ENCODE data around the gene CD52.

CD52 gene

DNA sequence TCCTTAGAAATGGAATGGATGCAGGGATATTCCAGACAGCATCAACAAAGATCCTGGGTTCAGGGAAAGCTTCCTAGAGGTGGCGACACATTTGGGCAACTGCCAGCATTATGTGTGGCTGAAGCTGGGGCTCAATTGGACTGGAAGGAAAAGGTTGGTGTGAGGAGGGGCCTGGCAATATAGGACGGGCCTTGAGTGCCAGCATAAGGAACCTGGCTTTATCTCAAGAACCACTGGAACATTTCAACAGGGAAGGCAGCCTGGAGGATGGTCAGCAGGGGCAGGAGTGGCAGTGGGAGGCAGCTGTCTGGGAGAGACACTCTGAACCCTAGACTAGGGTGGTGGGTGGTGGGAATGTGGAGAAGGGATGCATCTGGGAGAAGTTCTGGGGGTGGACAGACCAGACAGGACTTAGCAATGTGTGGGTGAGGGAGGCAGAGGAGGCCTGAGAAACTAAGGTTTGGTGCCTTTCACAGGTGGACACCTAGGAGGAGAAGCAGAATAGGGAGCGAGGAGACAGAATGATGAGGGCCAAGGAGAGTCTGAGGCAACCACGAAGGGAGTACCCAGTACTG lies 34.4 kb upstream of the CD52 start:
- Mint-ChIP-seq H3K27ac (peak overlapping the region; percentile 32 to 45 (median 44)), H3K36me3 (ENCODE audit: low read depth) (peaks cover 3% of the 10 kb centered on the region), H3K9me3 (no peaks in the 10 kb centered on the region), H3K4me3 (peak overlapping the region in 1 of 3 experiments; percentile 41), H3K4me1 (peaks cover 66% of the 10 kb centered on the region), H3K27me3 (ENCODE audit: low read depth) (peaks cover 5% of the 10 kb centered on the region)
- TF ChIP-seq, protein P1, sequence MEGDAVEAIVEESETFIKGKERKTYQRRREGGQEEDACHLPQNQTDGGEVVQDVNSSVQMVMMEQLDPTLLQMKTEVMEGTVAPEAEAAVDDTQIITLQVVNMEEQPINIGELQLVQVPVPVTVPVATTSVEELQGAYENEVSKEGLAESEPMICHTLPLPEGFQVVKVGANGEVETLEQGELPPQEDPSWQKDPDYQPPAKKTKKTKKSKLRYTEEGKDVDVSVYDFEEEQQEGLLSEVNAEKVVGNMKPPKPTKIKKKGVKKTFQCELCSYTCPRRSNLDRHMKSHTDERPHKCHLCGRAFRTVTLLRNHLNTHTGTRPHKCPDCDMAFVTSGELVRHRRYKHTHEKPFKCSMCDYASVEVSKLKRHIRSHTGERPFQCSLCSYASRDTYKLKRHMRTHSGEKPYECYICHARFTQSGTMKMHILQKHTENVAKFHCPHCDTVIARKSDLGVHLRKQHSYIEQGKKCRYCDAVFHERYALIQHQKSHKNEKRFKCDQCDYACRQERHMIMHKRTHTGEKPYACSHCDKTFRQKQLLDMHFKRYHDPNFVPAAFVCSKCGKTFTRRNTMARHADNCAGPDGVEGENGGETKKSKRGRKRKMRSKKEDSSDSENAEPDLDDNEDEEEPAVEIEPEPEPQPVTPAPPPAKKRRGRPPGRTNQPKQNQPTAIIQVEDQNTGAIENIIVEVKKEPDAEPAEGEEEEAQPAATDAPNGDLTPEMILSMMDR (IDR thresholded peaks at IDR 0.05; ENCODE audit: unreplicated experiment in 3 of 3): no peak

DNA sequence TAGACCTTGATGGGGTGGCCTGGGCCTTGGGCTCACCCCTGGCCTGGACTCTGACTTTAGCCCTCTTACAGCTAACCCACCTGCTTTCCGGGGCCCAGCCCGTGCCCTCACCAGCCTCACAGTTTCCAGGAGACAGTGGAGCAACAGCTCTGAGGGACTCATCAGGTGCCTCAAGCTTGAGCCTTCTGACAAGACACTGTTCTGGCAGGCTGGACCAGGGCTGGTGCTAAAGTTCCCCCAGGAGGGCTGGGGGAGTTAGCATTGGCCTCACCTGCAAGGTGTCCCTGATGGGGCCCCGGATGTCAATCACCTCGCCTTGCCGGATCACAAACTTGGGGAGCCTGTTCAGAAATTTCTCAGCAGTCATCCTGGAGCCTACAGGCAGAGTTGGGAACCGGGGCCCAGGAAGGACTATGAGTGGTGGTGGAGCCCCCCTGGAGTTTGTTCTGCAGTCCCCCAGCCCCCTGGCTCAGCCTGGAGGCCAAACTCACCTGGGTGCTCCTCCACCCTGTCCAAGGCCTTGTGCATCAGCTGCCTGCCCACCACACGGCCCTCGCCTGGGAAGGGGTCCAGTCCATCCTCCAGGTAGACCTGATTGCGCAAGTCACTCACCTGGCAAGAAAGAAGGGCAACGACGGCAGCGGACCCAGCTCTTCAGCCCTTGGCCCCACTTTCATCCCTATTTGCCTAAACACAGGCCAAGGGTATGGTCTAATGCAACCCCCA lies 33.7 kb upstream of the CD52 start:
- peaks cover 5% of the 10 kb centered on the region for H3K27me3 Mint-ChIP-seq (ENCODE audit: low read depth)
- H3K36me3 Mint-ChIP-seq (ENCODE audit: low read depth): no peaks in the 10 kb centered on the region
- H3K4me3 Mint-ChIP-seq: peak overlapping the region in 1 of 3 experiments; percentile 23
- H3K4me1 Mint-ChIP-seq: peaks cover 61% of the 10 kb centered on the region
- no peaks in the 10 kb centered on the region for H3K9me3 Mint-ChIP-seq
- peak overlapping the region in 1 of 3 experiments; percentile 8 for H3K27ac Mint-ChIP-seq
- TF ChIP-seq, protein P1 (IDR thresholded peaks at IDR 0.05; ENCODE audit: unreplicated experiment in 3 of 3): no peak

DNA sequence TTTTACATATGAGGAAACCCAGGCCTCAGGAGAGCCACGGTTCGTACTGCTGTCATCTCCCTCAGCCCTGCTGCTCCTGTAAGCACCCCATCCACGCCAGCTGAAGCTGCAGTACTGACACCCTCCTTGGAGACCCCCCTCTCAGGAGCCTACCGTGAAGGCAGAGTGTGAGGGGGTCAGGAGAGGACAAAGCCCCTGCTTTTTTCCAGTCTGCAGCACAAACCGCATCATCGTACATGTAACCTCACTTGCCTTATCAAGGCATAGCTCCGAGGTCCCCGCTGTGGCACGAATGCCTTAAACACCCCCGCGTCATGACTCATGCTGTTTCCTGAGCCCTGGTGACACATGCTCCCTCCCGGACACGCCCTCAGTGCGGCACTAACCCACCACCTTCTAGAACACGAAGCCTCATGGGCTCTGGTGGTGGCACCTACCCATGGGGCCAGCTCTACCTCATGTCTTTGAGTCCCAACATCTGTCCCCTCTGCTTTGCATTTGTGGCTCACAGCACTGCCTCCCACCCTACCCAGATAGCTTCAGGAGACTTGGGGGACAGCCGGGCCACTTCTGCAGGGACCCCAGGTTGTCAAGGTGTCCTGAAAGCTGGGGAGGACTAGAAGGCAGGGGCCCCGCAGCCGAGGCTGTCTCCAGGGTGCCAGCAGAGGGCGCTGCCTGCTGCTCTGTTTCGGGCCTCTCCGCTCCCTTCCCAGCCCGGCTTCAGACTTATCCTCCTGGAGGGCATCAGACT lies 33.0 kb upstream of the CD52 start:
- TF ChIP-seq, protein P1 (IDR thresholded peaks at IDR 0.05; ENCODE audit: unreplicated experiment in 3 of 3): peak; percentile 59 to 68 (median 67)
- peaks cover 5% of the 10 kb centered on the region for H3K27me3 Mint-ChIP-seq (ENCODE audit: low read depth)
- H3K36me3 Mint-ChIP-seq (ENCODE audit: low read depth): no peaks in the 10 kb centered on the region
- H3K27ac Mint-ChIP-seq: peak overlapping the region in 1 of 3 experiments; percentile 8
- peak overlapping the region in 1 of 3 experiments; percentile 23 for H3K4me3 Mint-ChIP-seq
- H3K9me3 Mint-ChIP-seq: no peaks in the 10 kb centered on the region
- peaks cover 58% of the 10 kb centered on the region for H3K4me1 Mint-ChIP-seq

DNA sequence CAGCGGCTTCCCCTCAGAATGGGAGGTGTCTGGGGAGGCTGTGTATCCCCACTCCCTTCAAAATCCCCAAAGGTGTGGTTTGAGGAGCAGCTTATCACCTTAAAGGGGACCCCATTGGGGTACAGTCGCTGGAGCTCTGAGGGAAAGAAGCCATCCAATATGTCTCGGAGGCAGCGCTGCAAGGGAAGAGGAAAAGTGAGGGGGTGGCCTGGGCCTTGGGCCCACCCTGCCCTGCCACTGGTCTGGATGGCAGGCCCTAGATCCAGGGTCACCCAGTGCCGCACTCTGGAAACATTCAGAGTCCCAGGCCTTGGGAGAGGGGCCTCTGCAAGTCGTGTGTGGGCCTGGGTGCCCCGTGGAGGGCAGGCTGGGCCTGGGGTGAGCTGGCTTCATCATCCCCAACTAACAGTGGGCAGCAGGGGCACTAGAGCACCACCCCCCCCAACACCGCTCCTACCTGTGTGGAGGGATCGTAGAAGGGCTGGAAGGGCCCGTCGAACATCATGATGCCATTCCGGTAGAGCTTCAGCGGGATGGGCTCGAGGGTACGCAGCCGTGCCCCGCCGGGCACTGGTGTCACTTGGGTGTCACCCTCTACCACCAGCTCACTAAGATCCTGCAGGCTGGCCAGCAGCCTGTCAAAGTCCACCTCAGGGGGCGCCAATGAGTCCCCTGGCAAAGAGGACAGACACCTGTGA lies 32.2 kb upstream of the CD52 start:
- H3K27ac Mint-ChIP-seq: no peak overlapping the region
- H3K4me1 Mint-ChIP-seq: peaks cover 58% of the 10 kb centered on the region
- H3K9me3 Mint-ChIP-seq: no peaks in the 10 kb centered on the region
- H3K4me3 Mint-ChIP-seq: no peak overlapping the region
- H3K27me3 Mint-ChIP-seq (ENCODE audit: low read depth): peaks cover 5% of the 10 kb centered on the region
- no peaks in the 10 kb centered on the region for H3K36me3 Mint-ChIP-seq (ENCODE audit: low read depth)
- TF ChIP-seq, protein P1 (IDR thresholded peaks at IDR 0.05; ENCODE audit: unreplicated experiment in 3 of 3): peak in 1 of 3 experiments; percentile 17

DNA sequence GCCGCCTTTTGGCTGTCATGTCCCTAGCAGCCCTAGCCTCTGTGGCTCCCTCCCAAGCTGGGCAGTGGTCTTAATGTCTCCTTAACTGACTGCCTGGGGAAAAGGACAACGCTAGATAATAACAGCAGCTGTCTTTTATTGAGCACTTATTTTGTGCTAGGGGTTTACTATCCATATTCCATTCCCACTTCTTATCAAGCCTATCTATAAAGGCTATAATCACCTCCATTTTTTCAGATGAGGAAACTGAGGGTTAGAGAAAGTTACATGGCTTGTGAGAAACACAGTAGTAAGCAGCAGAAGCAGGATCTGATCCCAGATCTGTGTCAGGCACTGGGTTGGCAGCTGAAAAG lies 31.7 kb upstream of the CD52 start:
- no peak overlapping the region for H3K27ac Mint-ChIP-seq
- H3K9me3 Mint-ChIP-seq: no peaks in the 10 kb centered on the region
- peaks cover 56% of the 10 kb centered on the region for H3K4me1 Mint-ChIP-seq
- TF ChIP-seq, protein P1 (IDR thresholded peaks at IDR 0.05; ENCODE audit: unreplicated experiment in 3 of 3): no peak
- H3K36me3 Mint-ChIP-seq (ENCODE audit: low read depth): no peaks in the 10 kb centered on the region
- peaks cover 5% of the 10 kb centered on the region for H3K27me3 Mint-ChIP-seq (ENCODE audit: low read depth)
- no peak overlapping the region for H3K4me3 Mint-ChIP-seq
